Measurements from ENCODE around the gene CCDC197. TPM values are rescaled to one million over a fixed set of nuclear protein-coding genes. Genes with fewer than 3 reads are reported as not detected.

CCDC197 gene
- total RNA-seq, 1 experiment from 2014 or later: not detected

GRCh38 chr14:93952829-93953228 lies 44.3 kb upstream of the CCDC197 start:
- Histone ChIP-seq H3K79me2 (ENCODE audit: insufficient read depth, low read length) (no peaks in the 10 kb centered on the region), H2BK20ac (ENCODE audit: low read depth, low read length, poor library complexity, severe bottlenecking) (no peak overlapping the region), H4K8ac (replicated peaks; ENCODE audit: insufficient read length, low read depth, low read length) (no peak overlapping the region), H3K9ac (ENCODE audit: extremely low read depth, insufficient read length, low read length) (no peak overlapping the region), H3K18ac (ENCODE audit: insufficient read length, low read depth, low read length) (no peak overlapping the region), H3K4me2 (ENCODE audit: insufficient read depth, insufficient read length, low read length) (no peak overlapping the region), H3K23me2 (ENCODE audit: insufficient read length, low read depth, low read length, poor library complexity, severe bottlenecking) (no peaks in the 10 kb centered on the region), H4K91ac (ENCODE audit: insufficient read length, low read depth, low read length) (no peak overlapping the region), H3K27me3 (ENCODE audit: insufficient read depth, low read length) (no peaks in the 10 kb centered on the region), H3K23ac (ENCODE audit: insufficient read length, low read depth, low read length) (no peak overlapping the region), H2AFZ (ENCODE audit: low read length) (no peak overlapping the region), H3K4me1 (ENCODE audit: insufficient read depth, low read length) (no peaks in the 10 kb centered on the region; the same call in 1 of the 2 replicates), H3K56ac (ENCODE audit: insufficient read length, low read depth, low read length) (no peak overlapping the region), H3T11ph (ENCODE audit: low read length) (no peak overlapping the region), H3K4ac (ENCODE audit: low read depth, low read length) (no peak overlapping the region), H2BK120ac (ENCODE audit: low read depth, low read length, poor library complexity, severe bottlenecking) (no peak overlapping the region), H4K20me1 (ENCODE audit: control insufficient read depth, insufficient read depth, insufficient read length) (no peaks in the 10 kb centered on the region), H3K9me3 (ENCODE audit: control insufficient read depth, low read depth, low read length) (no peaks in the 10 kb centered on the region), H3K14ac (ENCODE audit: insufficient read depth, low read length) (no peak overlapping the region), H3K79me1 (ENCODE audit: insufficient read depth, low read depth, low read length, poor library complexity, severe bottlenecking) (no peaks in the 10 kb centered on the region), H4K5ac (ENCODE audit: insufficient read length, low read depth, low read length) (no peak overlapping the region), H2BK5ac (ENCODE audit: insufficient read length, low read length) (no peak overlapping the region), H2BK15ac (ENCODE audit: low read depth, low read length) (no peak overlapping the region), H3K27ac (ENCODE audit: insufficient read length, low read depth, low read length) (no peak overlapping the region), H2AK5ac (ENCODE audit: insufficient read length, low read length) (no peak overlapping the region), H2BK12ac (ENCODE audit: insufficient read length, low read depth, low read length) (no peak overlapping the region)
- no peak for TF ChIP-seq CTCF (conservative IDR thresholded peaks at IDR 0.05)
- Mint-ChIP-seq H3K9me3 (no peaks in the 10 kb centered on the region; a peak in 1 of 5 replicates), H3K4me1 (peaks cover 25 to 34% of the 10 kb centered on the region in 2 experiments), H3K4me3 (no peak overlapping the region), H3K27me3 (ENCODE audit: low read depth) (no peaks in the 10 kb centered on the region; the same call in none of the 2 replicates), H3K27ac (peak overlapping the region in 1 of 3 experiments; percentile 46; a peak in 1 of 7 replicates), H3K36me3 (ENCODE audit: insufficient read depth in 1 of 3, low read depth in 3 of 3) (no peaks in the 10 kb centered on the region)
- DNase-seq: no peak
- no CpG with 5 or more reads among the region's 3 CpGs for WGBS (ENCODE audit: extremely low coverage, insufficient read length, low lambda C conversion rate)

Data from H9 (cell line).